GM19035 (cell line): Measurements from ENCODE around the gene ACKR1.
A peak's percentile ranks its signal among the peaks of the same experiment; 100 is the strongest.

Source experiments
- ATAC-seq: cut with Tn5 transposase; IDR thresholded peaks from one replicate; pipeline ENCODE4 v1.9.1; 2021; ENCODE audit not compliant: unreplicated experiment

Gene ACKR1

GRCh38 chr1:159187033-159187432 lies 17.6 kb upstream of the ACKR1 start:
- no peak for ATAC-seq

- no peak for ATAC-seq
Measured at GRCh38 chr1:159187647-159188374, 16.9 kb upstream of the ACKR1 start.

DNA sequence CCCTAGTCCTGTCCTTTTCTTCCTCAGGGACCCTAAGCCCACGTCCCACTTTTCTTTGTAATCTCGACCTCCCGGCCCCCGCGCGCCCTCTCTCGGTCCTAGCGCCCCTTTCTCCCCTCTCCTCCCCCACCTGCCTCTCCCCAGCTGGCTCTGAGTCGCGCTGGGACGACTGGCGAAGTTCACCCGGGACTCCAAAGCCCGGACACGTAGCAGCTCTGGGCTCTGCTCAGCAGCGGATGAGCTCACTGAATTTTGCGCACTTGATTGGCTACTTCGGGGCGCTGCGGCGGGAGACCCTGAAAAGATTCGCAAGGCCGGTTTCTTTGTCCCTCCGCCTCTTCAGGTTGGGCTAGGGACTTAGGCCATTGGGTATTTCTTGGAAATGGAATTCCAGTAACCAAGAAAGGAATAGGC lies 16.3 kb upstream of the ACKR1 start:
- ATAC-seq: peak; percentile 80

GRCh38 chr1:159190441-159190840 lies 14.2 kb upstream of the ACKR1 start:
- ATAC-seq: no peak

DNA sequence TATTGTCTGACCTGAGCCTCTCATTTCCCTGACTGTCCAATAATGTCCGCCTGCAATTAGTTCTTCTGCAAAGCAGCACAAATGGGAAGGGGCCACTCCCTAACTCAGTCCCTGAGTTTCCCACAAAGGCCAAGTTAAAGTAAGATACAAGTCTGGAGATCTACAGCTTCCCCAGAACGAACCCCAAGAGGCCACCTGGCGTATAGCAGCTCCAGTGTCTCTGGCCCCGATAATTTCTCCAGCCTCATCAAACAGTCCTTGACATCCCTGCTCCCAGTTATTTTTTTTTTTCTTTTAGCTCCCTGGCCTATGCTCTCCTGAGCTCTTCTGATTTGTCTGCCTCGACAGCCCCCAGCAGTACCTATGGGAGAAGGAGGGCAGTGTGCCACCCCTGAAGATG lies 8.1 kb upstream of the ACKR1 start:
- no peak for ATAC-seq

GRCh38 chr1:159197561-159198557 lies 6.8 kb upstream of the ACKR1 start:
- ATAC-seq: peak; percentile 86

- ATAC-seq: no peak
Measured at GRCh38 chr1:159199901-159200300, 4.8 kb upstream of the ACKR1 start.

GRCh38 chr1:159200769-159201168 lies 3.9 kb upstream of the ACKR1 start:
- ATAC-seq: no peak

GRCh38 chr1:159201642-159202041 lies 3.0 kb upstream of the ACKR1 start:
- no peak for ATAC-seq

- ATAC-seq: no peak
Measured at GRCh38 chr1:159203610-159204009, 1.1 kb upstream of the ACKR1 start.

GRCh38 chr1:159205225-159205624 lies 550 bp downstream of the ACKR1 start:
- ATAC-seq: no peak

- no peak for ATAC-seq
Measured at GRCh38 chr1:159206110-159206509, 1.4 kb downstream of the ACKR1 start.

- ATAC-seq: no peak
Measured at GRCh38 chr1:159207080-159207479, 2.4 kb downstream of the ACKR1 start.

DNA sequence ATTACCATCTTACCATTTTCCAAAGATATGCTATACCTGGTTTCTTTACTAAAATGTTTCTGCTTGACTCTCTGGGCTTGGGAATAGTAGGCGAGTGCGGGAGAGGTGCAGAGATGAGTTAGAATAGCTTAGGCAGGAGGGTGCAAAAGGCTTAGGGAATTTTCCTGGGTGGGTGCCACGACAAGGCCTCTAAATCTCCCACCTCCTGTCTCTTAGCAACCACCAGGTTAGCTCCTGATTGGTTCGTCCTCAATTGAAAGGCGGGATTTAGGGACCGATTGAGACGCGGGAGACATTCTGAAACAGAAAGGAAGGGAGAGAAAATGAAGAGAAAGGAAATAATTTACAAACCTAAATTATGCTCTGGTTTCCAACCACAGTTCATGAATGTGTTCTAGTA lies 3.1 kb downstream of the ACKR1 start:
- ATAC-seq: no peak

- no peak for ATAC-seq
Measured at GRCh38 chr1:159208175-159208825, 3.6 kb downstream of the ACKR1 start.

DNA sequence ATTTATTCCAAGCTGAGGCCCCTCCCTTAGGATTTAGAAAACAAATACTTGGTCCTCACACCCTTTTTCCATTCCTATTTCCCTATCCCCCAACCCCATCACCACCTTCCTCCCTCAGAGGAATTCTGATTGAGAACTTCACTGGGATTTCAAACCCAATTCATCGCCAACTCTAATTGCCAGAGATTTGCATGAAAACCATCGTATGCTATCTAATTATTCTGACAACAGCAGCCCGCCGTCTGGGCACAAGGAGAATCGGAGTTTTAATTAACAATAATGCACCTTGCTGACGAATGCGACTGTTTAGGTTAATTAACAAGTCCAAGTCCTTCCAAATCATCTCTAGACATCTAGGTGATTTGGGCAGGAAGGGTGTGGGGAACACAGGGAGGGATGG lies 4.4 kb downstream of the ACKR1 start:
- no peak for ATAC-seq

DNA sequence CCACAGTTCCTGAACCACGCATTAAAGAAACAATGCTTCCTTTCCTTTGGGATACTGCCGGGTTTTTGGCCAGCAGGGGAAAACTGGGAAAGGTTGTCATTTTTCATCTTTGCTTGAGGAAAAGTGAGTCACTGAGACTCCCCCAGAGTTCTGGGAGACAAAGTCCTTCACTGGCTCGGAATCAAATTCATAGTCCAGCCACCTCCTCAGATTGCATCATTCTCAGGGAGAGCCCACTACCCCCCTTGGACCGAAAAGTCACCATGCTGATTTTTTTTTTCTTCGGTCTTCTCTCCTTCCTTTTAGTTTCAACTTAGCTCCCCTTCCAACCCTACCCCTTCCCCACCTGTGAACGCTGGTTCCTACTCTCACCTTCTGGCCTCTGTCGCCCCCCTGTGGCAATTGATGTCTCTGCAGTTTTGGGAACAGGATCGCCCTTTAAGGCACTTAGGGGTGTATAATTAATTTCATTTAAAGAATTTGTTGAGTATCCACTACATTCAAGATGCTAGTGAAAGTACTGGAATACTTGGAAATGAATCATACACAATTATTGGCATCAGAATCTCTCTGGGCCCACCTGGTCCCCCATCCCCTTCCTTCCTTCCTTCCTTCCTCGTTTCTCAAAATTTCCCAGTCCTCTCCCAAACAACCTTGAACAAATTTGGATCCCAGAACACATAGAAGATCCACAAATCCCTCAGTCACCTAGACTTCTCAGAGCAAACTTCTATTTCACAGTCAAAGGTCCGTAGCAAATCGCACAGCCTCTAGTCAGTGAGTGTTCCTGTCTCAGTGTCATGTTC lies 6.9 kb downstream of the ACKR1 start:
- ATAC-seq: no peak

DNA sequence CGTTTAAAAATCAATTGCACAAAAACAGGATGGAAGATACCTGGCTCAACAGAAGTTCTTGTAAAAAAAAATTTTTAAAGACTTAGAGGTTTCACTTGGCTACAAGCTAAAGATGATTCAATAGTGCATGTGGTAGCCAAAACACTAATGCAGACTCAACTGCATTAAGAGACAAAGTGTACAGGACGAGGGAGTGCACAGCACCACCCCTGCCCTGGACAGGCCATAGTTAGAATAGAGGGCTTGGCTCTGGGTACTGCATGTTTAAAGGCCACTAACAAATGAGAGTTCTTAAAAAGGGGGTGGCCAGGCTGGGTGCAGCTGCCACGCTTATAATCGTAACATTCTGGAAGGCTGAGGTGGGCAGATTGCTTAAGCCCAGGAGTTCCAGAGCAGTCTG lies 7.9 kb downstream of the ACKR1 start:
- ATAC-seq: no peak

GRCh38 chr1:159214149-159214760 lies 9.6 kb downstream of the ACKR1 start:
- peak; percentile 69 for ATAC-seq
